IPS-18c (cell line): ENCODE measurements around the gene TRIL.

Experiments
- H3K4me3 ChIP-seq: 2 replicates; pipeline ENCODE4 v1.7.0; 2013; ENCODE audit warnings: low read depth, mild to moderate bottlenecking, low read length, moderate library complexity; ENCODE audit not compliant: insufficient read depth
- H3K9me3 ChIP-seq: one replicate; pipeline ENCODE4 v1.6.1; 2013; ENCODE audit warnings: mild to moderate bottlenecking, low read length, moderate library complexity; ENCODE audit not compliant: control insufficient read depth, insufficient read depth

TRIL gene, protein sequence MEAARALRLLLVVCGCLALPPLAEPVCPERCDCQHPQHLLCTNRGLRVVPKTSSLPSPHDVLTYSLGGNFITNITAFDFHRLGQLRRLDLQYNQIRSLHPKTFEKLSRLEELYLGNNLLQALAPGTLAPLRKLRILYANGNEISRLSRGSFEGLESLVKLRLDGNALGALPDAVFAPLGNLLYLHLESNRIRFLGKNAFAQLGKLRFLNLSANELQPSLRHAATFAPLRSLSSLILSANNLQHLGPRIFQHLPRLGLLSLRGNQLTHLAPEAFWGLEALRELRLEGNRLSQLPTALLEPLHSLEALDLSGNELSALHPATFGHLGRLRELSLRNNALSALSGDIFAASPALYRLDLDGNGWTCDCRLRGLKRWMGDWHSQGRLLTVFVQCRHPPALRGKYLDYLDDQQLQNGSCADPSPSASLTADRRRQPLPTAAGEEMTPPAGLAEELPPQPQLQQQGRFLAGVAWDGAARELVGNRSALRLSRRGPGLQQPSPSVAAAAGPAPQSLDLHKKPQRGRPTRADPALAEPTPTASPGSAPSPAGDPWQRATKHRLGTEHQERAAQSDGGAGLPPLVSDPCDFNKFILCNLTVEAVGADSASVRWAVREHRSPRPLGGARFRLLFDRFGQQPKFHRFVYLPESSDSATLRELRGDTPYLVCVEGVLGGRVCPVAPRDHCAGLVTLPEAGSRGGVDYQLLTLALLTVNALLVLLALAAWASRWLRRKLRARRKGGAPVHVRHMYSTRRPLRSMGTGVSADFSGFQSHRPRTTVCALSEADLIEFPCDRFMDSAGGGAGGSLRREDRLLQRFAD

DNA sequence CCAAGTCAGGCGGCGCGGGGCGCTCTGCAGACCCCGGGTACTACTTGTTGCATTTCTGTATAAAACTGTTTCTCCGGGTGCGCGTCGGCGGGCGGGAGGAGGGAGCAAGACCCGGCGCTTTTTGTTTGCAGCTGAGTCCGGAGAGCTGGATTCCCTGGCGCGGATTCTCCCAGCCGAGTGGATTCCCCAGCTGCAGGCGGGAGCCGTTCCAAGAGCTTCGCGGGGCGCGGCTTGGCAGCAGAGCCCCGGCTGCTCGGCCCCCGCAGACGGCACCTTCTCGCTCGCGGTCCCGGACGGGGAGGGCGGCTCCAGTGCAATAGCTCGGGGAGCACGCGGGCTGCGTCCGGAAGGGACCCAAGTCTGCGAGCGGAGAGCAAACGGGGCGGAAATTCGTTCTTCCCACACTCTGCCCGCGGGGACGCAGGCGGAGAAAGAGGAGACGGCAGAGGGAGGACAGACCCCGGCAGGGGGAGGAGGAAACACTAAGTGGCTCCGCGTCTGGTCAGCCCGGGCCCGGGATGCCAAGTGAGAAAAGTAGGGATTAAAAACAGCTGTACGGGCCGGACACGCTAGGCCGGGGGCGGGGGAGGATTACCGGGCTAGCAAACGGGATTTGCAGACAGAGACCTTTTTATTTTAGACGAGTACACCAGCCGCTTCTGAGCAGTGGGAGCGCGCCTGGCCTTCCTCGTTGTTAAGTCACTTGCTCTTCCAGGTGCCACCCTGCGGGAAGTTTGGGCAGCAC, at the start of gene TRIL:
TSS of gene TRIL (minus strand) at position 96 of the 745 bp plus-strand sequence. CDS start 284 bp downstream, outside the sequence.
- Histone ChIP-seq H3K4me3 (peak within 1 kb of the TSS; percentile 61), H3K9me3 (no peaks in the 10 kb centered on the region)

DNA sequence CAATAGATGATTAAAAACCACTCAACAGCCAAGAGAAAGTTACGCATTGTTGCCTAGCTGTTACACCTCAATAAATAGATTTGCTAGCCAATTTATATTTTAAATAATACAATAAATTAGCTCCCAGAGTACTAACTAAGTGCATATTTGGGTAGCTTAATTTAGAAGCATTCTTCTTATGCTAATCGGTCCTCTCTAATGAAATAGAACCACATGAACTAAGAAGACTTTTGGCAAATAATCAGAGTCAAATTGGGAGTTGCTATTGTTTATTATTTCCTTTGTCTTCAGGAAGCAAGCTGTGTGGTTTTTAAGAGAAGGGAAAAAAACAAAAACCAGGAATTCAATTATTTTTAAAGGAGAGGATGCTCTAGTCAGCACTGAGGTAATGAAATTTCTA, 49.0 kb upstream of the TRIL start:
- H3K4me3 ChIP-seq, result no peak overlapping the region
- peaks cover 4% of the 10 kb centered on the region for H3K9me3 ChIP-seq

DNA sequence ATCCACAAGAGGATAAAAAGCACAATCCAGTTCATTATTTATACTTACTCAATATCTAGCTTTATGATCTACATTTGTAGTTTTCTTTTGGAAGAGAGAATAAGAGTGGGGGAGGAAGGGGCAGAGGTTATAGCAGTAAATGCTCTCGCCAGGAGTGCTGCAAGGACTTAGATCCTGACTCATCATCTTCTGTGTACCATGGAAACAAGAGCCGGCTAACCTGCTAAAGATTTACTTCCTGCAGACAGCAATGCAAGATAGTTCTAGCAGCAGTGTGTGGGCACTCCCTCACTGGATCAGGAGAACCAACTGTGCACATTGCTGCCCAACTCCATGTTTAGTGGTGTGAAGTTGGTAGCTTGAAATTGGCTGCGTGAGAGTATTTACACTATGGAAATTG, 47.7 kb upstream of the TRIL start:
- H3K4me3 ChIP-seq, result no peak overlapping the region

DNA sequence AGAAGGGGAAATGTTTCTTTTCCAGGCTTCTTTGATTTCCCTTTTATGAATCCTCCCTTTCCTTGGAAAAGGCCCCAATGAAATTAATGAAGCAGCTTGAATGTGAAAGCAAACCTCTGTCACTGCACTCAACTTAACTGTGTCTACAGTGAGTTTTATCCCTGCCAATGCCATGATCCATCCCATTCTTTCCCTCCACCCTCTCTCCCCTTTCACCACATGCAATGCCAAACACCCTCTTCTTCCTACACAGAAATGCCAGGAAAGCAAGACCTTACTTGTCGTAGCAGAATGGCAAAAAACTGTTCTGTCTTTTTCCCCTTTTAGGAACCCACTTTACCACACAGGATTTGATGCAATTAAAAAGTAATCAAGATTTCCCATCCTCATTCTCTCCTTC, 47.3 kb upstream of the TRIL start:
- H3K4me3 ChIP-seq, result no peak overlapping the region

More for the DNA sequence above, 47.7 kb upstream of the TRIL start:
- H3K9me3 ChIP-seq, result peaks cover 4% of the 10 kb centered on the region

DNA sequence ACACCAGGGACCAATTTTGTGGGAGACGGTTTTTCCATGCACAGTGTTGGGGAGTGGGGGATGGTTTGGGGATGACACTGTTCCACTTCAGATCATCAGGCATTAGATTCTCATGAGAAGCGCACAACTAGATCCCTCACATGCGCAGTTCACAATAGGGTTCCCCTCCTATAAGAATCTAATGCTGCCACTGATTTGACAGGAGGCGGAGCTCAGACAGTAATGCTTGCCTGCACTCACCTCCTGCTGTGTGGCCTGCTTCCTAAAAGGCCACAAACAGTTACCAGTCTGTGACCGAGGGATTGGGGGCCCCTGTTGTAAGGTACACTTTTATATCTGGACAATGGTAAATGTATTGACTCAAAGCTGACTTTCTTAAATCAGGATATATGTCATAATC, 45.6 kb upstream of the TRIL start:
- Histone ChIP-seq H3K9me3 (peaks cover 4% of the 10 kb centered on the region), H3K4me3 (no peak overlapping the region)

More for the DNA sequence above, 47.3 kb upstream of the TRIL start:
- peaks cover 4% of the 10 kb centered on the region for H3K9me3 ChIP-seq

DNA sequence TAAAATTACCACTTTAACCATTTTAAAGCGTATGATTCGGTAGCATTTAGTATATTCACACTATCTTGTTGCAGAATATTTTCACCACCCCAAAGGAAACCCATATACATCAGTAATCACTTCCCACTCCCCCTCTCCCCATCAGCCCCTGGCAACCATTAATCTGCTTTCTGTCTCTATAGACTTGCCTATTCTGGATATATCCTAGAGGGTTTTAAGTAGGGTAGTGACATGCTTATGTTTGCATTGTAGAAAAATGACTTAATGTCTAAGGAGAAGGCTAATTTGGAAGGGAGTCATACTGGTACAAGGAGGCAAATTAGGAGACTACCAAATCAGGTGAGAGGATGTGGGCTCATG, 42.6 kb upstream of the TRIL start:
- no peak overlapping the region for H3K4me3 ChIP-seq
- H3K9me3 ChIP-seq, result peaks cover 2% of the 10 kb centered on the region

DNA sequence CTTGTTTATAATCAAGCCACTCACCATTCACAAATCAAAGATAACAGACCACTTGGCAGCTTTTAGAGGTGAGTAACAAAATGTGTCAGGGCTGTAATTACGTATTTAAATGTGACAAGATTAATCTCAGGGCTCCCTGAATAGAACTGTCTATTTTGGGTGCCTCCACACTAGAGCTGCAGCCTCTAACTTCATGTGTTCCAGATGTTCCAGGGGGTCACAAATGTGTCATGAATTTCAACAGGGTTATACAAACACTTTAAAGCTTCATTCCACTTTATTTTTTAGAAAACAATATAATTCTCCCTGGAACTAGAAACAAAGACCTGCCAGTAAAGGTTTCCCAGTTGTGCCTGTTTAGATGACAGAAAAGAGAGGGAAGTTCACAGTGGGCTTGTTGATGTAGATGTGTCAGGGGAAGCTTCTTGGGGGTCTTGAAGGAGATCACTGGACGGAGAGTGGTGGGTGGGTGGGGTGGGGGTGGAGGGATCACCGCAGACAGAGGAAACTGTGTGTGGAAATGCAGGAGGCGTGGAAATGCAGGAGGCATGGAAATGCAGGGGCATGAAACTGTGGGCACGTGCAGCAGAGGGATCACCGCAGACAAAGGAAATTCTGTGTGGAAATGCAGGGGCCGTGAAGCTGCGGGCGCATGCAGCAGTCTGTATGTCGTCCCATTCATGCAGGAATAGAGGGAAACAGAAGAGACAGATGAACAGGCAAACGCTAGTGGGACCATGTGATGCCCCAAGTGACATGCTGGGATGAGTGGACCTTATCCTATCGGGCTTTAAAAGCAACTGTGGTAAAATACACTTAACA, 42.0 kb upstream of the TRIL start:
- H3K4me3 ChIP-seq, result no peak overlapping the region

DNA sequence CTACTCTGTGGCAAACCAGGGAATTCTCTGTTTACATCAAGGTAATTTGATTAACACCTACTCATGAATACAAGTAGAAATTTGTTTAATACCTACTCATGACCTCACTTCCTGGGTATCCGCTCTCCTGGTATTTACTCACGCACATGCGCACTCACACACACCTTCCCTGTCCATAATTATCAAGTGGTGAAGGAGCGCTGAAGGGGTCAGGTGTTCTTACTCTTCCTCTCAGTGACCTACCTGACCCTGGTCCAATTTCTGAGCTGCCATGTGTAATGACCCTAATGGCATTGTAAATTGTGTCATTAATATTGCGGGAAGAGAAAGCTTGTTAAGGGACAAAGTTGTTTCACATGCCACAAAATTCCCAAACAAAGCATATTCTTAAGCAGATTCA, 41.3 kb upstream of the TRIL start:
- Histone ChIP-seq H3K4me3 (no peak overlapping the region), H3K9me3 (peaks cover 2% of the 10 kb centered on the region)

More for the DNA sequence above, 42.0 kb upstream of the TRIL start:
- H3K9me3 ChIP-seq, result peaks cover 2% of the 10 kb centered on the region

DNA sequence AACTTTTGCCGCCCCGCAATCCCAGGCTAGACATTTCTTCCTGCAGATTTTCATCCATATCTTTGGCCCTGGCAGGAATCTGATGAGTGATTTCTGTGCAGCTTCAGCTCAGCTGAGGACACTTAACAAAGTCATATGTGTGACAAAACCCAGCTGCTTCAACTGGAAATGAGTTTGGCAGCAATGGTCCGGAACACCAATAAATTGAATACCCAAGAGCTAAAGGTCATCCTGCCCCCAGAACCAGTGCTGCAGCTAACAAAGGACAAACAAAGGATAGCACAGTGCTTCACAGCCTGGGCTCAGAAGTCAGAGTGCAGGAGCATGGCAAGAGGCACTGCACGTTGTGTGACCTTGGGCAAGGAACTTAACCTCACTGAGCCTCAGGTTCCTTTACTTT, 40.0 kb upstream of the TRIL start:
- no peaks in the 10 kb centered on the region for H3K9me3 ChIP-seq
- no peak overlapping the region for H3K4me3 ChIP-seq

DNA sequence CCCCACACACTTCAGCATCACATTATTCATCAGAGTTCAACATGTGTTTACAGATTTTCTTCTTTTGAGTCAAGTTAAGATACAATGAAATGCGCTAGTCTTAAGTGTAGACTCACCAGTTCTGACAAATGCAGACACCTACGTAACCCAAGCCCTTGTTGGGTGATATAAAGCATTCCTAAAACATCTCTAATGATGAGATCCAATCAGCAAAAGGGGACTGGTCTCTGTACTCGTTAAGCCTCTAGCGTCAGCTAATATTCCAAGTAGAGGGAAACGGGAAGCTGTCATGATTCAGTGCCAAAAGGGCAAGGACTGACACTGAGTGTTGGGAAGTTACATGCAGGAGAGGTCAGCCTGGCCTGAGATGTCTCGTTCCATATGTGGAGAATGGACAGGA, 38.7 kb upstream of the TRIL start:
- H3K4me3 ChIP-seq, result no peak overlapping the region
- no peaks in the 10 kb centered on the region for H3K9me3 ChIP-seq

DNA sequence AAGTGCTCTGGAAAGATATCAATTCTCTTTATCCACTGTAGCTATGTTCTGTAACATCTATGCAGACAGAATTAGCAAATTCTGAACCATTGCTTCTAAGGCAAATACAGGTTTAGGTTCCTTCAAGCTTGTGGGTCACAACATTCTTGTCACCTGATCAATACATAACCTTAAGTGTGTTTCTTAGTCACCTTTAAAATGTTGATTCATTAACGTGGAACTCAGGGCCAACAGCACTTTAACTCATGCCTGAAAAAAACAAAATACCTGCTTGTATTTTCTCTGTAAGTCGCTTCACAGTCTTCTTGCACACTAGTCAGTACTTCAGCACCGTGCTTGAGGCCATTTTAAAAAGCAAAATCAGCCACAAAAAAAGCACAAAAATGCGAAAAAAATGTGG, 35.2 kb upstream of the TRIL start:
- Histone ChIP-seq H3K9me3 (no peaks in the 10 kb centered on the region), H3K4me3 (no peak overlapping the region)

DNA sequence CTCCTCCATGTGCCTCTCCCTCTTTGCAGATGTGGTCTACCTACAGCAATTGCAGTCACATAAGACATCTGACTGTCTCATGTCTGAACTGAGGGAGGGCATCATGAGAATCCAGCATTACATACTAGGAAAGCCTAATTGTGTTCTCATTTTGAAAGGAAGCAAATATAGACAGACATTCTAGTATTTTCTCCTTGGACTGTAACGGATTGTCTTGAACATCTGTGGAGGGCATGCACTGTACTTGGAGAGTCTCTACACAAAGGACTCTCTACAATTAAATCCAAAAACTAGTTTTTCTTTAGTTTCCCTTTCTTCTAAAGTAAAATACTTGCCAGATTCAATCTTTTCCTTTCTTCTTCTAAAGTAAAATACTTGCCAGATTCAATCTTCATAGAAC, 34.7 kb upstream of the TRIL start:
- Histone ChIP-seq H3K9me3 (no peaks in the 10 kb centered on the region), H3K4me3 (no peak overlapping the region)

DNA sequence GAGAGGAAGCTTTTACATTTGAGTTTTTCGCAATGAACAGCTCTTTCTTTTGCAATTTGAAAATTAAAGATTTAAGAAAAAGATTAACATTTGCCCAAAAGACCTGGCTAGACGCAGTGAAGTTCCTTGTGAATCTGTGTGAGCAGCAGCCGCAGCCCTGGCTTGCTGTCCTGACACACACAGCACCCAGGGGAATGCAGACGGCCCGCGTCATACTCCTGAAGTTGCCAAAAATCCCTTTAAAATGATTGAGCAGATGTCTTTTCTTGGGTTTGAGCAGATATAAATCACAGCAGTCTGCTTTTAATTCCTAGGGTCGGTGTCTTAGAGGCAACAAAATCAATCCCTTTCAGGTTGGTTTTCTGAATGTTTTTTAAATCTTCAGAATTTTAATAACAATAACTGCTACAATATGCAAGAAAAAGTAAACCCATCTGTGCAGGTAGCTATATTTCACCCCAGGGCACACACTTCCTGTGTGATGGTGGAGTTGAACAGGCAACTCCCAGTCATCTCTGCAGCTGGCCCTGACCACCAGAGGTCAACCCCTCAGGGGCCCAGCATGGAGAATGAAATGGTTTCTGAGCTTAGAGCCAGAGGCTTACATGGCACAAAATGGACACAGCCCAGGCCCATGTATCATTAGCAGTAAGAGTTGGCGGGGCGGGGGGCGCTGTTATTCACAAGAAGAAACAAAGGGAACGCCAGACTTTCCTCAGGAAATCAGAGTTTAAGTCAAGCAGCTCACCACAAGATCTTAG, 32.2 kb upstream of the TRIL start:
- no peak overlapping the region for H3K4me3 ChIP-seq
- H3K9me3 ChIP-seq, result peaks cover 5% of the 10 kb centered on the region

DNA sequence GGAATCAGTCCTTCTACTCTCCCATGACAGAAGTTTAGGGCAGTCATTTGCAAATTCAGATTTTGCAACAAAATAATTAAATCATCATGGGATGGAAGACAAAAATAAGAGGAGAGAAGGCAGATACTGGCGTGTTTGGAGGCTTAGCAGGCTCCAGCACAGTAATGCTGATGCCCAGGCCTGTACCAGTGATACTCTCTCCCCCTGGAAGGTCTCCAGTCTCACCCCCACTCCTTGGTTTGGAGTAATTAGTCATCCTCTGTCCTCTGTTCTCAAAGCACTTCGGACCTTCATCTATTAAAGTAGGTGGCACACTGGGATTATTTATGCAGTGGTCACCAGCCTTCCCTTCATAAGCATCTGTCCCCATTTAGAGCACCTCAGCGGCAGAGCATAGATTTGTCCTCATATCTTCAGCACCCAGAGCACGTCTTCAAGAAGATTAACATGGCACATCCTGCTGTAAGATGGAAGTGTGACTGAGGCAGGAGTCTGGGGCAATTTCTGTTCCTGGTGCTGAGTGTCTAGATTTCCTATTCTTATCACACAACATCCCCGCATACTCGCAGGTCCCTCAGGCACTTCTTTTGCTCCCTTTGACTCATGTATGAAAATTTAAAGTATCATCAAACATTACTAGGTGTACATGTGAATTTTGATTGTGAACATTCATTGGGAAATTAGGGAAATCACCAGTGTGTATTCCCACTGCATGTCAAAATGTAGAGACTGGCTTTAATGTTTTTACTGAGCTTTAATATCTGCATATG, 31.3 kb upstream of the TRIL start:
- Histone ChIP-seq H3K4me3 (no peak overlapping the region), H3K9me3 (peaks cover 6% of the 10 kb centered on the region)

DNA sequence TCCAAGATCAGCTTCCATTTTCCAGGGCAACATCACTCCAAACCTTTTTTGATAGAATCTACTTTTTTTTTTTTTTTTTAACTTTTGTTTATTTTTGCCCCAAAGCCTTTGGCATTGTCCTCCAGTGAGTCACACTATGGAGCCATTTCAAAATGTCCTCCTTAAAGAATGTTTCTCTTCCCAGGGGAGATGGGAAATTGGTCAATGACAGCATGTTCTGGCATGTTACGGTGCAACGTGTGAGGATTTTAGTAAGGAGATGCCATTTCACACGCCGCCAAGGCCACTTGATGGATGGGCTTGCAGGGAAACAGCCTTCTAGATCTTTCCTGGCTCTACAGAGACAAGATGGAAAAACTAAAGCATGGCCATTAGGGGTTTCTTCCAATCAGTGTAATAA, 30.7 kb upstream of the TRIL start:
- H3K4me3 ChIP-seq, result no peak overlapping the region
- H3K9me3 ChIP-seq, result peaks cover 6% of the 10 kb centered on the region

DNA sequence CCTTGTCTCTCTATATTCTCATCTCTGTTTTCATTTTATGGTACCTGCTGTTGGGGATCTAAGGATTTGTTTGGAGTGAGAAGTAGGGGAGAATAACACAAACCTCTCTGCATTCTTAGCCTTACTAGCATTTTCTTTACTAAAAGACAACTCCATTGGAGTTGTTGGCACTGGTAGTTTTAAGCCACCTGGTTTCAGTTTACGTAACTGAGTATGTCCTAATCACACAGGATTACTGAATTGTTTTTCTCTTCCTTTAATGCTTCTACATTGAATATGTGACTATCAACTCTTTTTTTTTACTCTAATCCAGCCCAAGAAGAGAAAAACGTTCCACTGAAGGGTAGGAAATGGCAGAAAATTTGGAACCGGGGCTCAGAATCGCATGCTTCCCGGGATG, 30.0 kb upstream of the TRIL start:
- H3K9me3 ChIP-seq, result peaks cover 6% of the 10 kb centered on the region
- H3K4me3 ChIP-seq, result no peak overlapping the region
